HG03457 (cell line): ENCODE data around the gene MACF1.
"Not testable (repeated sequence)": the region's sequence is repeated elsewhere in the genome, so short reads cannot be mapped to it uniquely, and the experiment has no call there.

Experiments used
- ATAC-seq: cut with Tn5 transposase; IDR thresholded peaks from one replicate; pipeline ENCODE4 v1.9.1; 2021; ENCODE audit warnings: moderate number of reproducible peaks; ENCODE audit not compliant: unreplicated experiment

MACF1 gene

GRCh38 chr1:39204441-39205081, at the start of gene MACF1:
TSS of gene MACF1 (plus strand) at chr1:39204695. CDS start at chr1:39205023, 328 bp downstream.
- no peak for ATAC-seq

GRCh38 chr1:39157304-39157703, 47.2 kb upstream of the MACF1 start:
- ATAC-seq: no peak

- no peak for ATAC-seq
These were observed 46.0 kb upstream of the MACF1 start for GRCh38 chr1:39158327-39159086.

- ATAC-seq: no peak
These were observed 45.1 kb upstream of the MACF1 start for GRCh38 chr1:39159224-39160036.

GRCh38 chr1:39160703-39161102, 43.8 kb upstream of the MACF1 start:
- no peak for ATAC-seq

- ATAC-seq: not testable (repeated sequence)
These were observed 42.7 kb upstream of the MACF1 start for GRCh38 chr1:39161811-39162210.

GRCh38 chr1:39163469-39163868, 41.0 kb upstream of the MACF1 start:
- no peak for ATAC-seq

- ATAC-seq: no peak
These were observed 40.2 kb upstream of the MACF1 start for GRCh38 chr1:39164256-39164655.

GRCh38 chr1:39165049-39165448, 39.4 kb upstream of the MACF1 start:
- no peak for ATAC-seq

GRCh38 chr1:39165488-39165887, 39.0 kb upstream of the MACF1 start:
- no peak for ATAC-seq

- no peak for ATAC-seq
These were observed 36.8 kb upstream of the MACF1 start for GRCh38 chr1:39167632-39168209.

- ATAC-seq: no peak
These were observed 36.0 kb upstream of the MACF1 start for GRCh38 chr1:39168301-39169080.

- ATAC-seq: no peak
These were observed 33.5 kb upstream of the MACF1 start for GRCh38 chr1:39170731-39171667.

- ATAC-seq: no peak
These were observed 31.1 kb upstream of the MACF1 start for GRCh38 chr1:39173119-39173994.

GRCh38 chr1:39173995-39174380, 30.5 kb upstream of the MACF1 start:
- ATAC-seq: no peak

- ATAC-seq: no peak
These were observed 30.0 kb upstream of the MACF1 start for GRCh38 chr1:39174390-39175081.

- no peak for ATAC-seq
These were observed 26.8 kb upstream of the MACF1 start for GRCh38 chr1:39177706-39178105.
